ENCODE measurements around the gene PDCD1.

Gene PDCD1

DNA sequence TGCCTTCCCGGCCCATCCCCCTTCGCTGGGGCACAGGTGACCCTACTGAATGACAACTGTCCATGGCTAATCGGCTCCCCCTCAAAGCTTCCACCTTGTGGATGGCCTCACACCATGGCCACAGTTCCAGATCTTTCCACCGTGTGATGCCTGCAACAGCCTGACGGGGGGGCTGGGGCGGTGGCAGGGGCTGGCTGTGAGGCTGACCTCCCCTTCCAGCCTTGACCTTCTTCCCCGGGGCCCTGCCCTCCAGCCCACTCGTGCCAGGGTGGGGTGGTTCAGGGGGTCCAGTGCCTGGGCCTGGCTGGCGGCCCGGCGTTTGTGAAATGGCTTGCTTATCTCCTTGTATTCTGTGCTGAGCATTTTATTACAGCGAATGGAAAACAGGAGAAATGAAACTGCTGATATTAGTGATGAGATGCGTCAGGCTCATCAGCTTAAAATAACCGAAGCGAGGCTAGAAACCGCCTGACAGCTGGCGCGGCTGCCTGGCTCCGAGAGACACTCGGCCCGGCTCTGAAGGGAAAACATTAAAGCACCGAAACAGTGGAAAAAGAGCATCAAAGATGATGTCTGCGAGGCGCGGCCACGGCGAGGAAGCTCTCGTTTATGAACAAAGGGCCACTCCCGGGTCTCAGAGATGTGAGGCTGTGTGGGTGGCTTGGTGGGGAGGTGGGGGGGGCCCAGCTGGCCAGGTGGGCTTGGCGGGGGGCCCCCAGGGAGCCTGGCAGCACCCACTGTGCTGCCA lies 916 bp upstream of the PDCD1 start:
- peak; percentile 62 for DNase-seq
- Mint-ChIP-seq H3K4me3 (peak overlapping the region; percentile 25), H3K36me3 (peaks cover 4% of the 10 kb centered on the region), H3K27me3 (peaks cover 34% of the 10 kb centered on the region), H3K4me1 (peaks cover 47% of the 10 kb centered on the region), H3K9me3 (peaks cover 5% of the 10 kb centered on the region), H3K27ac (peak overlapping the region; percentile 81)
- CTCF ChIA-PET: interaction anchor here (0.9 to 1.6 kb wide), 5 partner anchors 9 to 158 kb away, joined by 3 to 9 read pairs (median 5); partner anchors contain the start of gene ING5

DNA sequence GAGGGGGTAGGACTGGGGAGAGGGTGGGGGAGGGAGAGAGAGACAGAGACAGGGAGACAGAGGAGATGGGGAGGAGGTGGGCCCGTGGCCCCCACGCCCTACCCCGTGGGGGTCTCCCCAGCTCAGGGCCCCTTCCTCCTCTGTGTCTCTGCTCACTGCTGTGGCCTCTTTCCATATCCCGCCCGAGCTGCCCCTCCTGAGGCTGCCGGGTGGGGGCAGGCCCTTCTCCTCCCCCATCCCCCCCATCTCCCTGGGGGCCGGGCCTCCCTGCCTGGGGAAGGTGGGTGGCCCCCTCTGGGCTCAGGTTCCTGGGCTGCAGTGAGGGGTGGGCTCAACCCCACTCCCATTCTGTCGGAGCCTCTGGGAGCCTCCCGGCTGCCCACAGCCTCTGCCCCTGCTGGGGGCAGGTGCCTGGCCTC lies 332 bp upstream of the PDCD1 start:
- peaks cover under 1% of the 10 kb centered on the region for H3K9me3 Mint-ChIP-seq

DNA sequence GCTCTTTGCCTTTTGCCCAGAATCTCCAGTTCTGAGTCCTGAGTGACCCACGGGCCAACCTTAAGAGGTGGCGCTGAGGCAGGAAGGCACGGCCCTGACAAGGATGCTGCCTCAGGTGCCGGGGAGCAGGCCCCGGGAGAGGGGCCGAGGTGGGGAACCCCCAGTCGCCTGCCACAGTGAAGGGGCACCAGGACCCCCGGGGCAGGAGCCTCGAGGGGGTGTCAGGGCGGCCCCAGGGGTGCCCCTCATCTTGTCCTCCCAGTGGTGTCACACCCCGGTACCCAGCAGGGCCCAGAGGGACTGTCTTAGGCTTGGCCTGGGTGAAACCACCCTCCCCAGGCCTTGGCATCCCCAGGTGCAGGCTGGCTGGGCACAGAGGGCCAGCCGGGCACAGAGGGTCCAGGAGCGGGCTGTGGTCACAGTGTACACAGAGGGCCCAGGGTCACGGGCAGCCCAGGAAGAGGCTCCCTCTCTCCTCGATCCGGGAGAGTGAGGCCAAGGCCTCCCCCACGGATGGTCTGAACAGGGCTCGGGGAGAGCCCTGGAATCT lies 1.0 kb downstream of the PDCD1 start:
- no peak for DNase-seq
- H3K27ac Mint-ChIP-seq: no peak overlapping the region
- H3K4me3 Mint-ChIP-seq: peak overlapping the region; percentile 28
- H3K36me3 Mint-ChIP-seq: no peaks in the 10 kb centered on the region
- CTCF ChIA-PET: no interaction called here
- no peaks in the 10 kb centered on the region for H3K9me3 Mint-ChIP-seq
- peaks cover 19% of the 10 kb centered on the region for H3K27me3 Mint-ChIP-seq
- peaks cover 28% of the 10 kb centered on the region for H3K4me1 Mint-ChIP-seq

More for the DNA sequence above, 332 bp upstream of the PDCD1 start:
- Mint-ChIP-seq H3K4me3 (no peak overlapping the region), H3K4me1 (peaks cover 42% of the 10 kb centered on the region), H3K27ac (no peak overlapping the region), H3K36me3 (peaks cover under 1% of the 10 kb centered on the region), H3K27me3 (peaks cover 29% of the 10 kb centered on the region)
- no peak for DNase-seq
- CTCF ChIA-PET: interaction anchor here (1.2 to 1.6 kb wide), 3 partner anchors 14 to 157 kb away, joined by 3 to 9 read pairs (median 5); partner anchors contain the start of gene ING5

DNA sequence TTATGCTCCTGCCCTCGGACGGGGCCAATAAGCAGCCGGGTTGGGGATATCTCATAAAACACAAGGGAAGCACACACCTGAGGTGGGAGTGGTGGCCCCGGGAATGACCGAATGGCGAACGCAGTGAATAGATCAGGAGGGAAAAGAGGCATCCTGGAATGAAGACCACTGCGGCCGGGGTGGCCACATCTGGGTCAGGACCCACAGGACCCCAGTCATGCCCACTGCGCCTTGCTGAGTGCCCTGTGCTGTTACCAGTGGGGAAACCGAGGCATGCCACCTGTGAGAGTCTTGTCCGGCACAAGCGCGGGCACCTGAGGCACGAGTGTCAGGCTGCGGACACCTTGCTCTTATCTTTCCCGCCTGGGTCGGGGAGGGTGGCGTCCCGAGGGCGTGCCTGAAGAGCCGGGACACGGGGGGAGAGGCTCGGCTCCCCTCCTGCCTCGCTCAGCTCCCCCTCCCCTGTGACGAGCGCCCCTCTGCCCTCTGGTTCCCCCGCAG lies 1.6 kb downstream of the PDCD1 start:
- DNase-seq: no peak
- CTCF ChIA-PET: no interaction called here
- no peak overlapping the region for H3K27ac Mint-ChIP-seq
- H3K9me3 Mint-ChIP-seq: no peaks in the 10 kb centered on the region
- no peak overlapping the region for H3K4me3 Mint-ChIP-seq
- peaks cover 14% of the 10 kb centered on the region for H3K27me3 Mint-ChIP-seq
- H3K36me3 Mint-ChIP-seq: no peaks in the 10 kb centered on the region
- H3K4me1 Mint-ChIP-seq: peaks cover 28% of the 10 kb centered on the region

DNA sequence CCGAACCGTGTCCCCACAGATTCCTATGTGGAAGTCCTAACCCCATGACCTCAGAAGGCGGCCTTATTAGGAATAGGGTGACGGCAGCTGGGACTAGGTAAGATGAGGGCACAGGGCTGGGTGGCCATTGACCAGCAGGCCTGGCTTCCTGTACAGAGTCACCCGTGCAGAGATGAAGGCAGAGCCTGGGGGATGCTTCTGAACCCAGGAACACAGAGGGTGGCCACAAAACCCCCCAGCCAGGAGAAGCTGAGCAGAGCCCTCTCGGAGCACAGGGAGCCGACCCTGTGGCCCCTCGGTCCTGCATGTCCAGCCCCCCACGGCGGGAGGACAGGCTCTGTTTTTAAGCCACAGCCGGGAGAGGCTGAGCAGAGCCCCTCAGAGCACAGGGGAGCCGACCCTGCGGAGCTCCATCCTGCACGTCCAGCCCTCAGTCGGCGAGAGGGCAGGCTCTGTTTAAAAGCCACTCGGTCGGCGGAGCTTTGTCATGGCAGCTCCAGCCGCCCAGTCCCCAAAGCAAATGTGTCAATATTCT lies 2.7 kb downstream of the PDCD1 start:
- H3K9me3 Mint-ChIP-seq: no peaks in the 10 kb centered on the region
- peaks cover 4% of the 10 kb centered on the region for H3K27me3 Mint-ChIP-seq
- no peak overlapping the region for H3K27ac Mint-ChIP-seq
- DNase-seq: no peak
- no peak overlapping the region for H3K4me3 Mint-ChIP-seq
- H3K4me1 Mint-ChIP-seq: peaks cover 21% of the 10 kb centered on the region
- no peaks in the 10 kb centered on the region for H3K36me3 Mint-ChIP-seq
- CTCF ChIA-PET: no interaction called here

DNA sequence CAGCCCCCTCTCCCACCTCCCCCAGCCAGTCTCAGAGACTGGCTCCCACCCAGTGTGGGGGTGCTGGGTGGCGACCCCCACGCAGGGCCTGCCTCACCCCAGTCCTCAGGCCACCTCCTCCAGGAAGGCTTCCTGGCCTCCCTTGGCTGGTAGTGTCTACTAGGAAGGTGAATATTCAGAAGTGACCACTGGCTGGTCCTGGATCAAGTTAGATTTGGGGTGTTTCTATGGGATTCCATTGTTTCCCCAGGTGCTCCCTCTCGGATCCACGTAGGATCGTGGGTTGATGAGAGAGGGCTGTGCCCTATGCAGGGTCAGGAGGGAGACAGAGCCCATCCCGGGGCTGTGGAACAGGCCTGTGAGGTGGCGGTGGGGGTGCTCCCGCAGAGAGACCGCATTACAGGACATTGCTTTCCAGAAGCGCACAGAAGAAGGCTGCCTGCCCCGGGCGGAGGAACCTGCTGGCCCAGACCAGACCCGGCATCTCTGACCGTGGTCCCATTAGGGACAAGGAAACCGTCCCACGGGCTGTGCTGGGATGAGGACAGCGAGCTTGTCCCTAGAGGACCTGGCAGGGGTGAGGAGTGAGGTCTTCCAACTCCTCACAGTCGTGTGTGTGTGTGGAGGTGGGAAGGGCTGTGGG lies 3.3 kb downstream of the PDCD1 start:
- Mint-ChIP-seq H3K36me3 (no peaks in the 10 kb centered on the region), H3K27me3 (peaks cover 3% of the 10 kb centered on the region), H3K4me1 (peaks cover 19% of the 10 kb centered on the region), H3K27ac (no peak overlapping the region), H3K4me3 (no peak overlapping the region), H3K9me3 (no peaks in the 10 kb centered on the region)
- CTCF ChIA-PET: no interaction called here
- DNase-seq: peak; percentile 17

DNA sequence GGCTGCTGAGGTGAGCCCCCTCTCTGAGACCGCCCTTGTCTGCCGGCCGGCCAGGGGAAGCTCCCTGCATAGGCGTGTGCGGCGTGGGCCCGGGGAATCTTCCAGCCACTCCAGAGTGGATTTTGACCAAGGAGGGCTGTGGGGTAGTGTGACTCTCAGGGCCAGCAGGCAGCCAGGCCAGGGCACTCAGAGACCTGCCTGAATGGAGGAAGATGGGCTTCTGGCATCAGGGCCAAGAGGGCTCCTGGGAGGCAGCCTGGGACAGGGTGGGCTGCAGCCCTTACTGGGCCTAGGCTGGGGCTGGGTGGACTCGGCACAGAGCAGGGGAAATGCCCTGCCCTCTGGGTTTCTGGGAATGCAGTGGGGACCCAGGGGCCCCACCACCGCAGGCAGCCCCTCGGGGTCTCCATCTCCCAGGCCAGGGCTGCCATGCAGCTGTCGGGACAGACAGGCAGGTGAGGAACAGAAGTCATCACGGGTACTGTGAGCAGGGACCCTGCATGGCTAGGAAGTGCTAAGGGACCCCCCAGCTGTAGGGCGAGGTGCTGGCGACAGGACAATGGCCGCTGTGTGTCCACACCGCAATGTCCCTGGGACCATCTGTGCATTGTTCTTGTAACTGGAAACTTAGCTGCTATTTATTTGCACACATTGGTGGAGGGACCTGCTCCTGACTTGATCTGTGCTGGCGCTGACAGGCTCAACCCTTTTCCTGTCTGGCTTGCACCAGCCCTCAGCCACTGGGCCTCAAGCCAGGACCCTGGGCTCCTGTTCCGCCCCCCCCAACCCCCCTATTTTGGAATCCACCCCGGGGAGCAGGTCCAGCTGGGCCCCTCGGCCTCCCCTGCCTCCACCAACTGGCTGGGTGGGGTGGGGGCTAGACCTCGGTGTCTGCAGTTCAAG lies 4.1 kb downstream of the PDCD1 start:
- CTCF ChIA-PET: no interaction called here
- H3K27me3 Mint-ChIP-seq: no peaks in the 10 kb centered on the region
- H3K9me3 Mint-ChIP-seq: no peaks in the 10 kb centered on the region
- peaks cover 11% of the 10 kb centered on the region for H3K4me1 Mint-ChIP-seq
- no peak overlapping the region for H3K4me3 Mint-ChIP-seq
- H3K27ac Mint-ChIP-seq: no peak overlapping the region
- H3K36me3 Mint-ChIP-seq: no peaks in the 10 kb centered on the region
- peak; percentile 17 for DNase-seq

DNA sequence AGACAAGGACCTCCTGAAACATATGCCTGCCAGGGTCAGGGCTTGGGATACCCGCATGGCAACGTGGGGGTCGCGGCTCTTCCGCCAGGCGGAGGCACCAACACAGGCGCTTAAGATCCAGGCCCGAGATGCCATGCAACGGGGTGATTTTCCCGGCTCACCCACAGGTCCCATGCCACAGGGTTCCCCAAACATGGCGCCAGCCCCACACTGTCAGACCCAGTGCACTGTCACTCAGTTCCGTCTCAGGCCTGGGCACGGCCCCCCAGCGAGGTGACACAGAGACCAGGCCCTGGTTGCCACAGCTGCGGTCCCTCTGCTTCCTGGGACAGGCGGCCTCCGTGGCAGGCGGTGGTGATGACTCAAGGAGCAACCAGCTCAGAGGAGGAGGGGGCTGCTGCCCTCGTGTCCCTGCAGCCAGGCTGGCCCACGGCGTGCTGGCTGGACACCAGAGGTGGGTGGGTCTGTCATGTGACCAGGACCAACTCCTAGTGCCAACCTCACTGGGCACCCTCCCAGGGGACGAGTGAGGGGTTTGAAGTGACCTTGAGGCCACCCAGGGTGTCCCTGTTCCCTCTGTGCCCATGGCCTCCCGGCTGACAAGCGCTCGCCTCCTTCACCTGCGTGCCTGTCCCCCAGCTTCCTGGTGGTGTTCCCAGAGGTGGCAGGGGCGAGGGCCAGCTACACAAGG lies 4.9 kb downstream of the PDCD1 start:
- Mint-ChIP-seq H3K27me3 (no peaks in the 10 kb centered on the region), H3K27ac (no peak overlapping the region)

DNA sequence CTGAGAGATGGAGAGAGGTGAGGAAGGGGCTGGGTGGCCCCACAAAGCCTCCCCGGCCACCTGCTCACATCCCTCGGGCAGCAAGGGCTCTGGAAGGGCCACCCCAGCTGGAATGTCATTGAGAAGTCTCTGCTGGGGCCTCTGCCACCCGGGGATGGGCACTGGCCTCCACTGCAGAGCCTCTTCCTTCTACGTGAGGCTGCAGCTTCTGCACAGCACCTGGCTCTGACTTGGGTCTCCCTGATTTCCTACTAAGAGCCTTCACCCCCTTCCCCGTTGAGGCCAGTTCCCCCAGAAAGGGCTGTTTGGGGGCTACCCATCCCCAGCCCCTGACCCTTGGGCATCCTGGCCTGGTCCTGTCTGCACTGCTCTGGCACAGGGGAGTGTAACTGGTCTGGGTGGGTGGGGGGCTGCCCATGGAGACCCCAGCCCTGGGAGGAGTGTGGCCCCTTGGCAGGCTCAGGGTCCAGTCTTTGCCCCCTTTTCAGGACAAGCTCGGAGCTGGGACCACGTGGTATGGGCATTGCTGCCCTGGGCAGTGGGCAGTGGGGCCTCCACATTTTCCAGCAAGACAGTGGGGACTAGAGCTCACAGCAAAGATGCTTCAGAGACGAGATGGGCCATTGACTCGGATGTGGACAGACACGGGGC lies 5.6 kb downstream of the PDCD1 start:
- Mint-ChIP-seq H3K27me3 (no peaks in the 10 kb centered on the region), H3K27ac (no peak overlapping the region), H3K36me3 (no peaks in the 10 kb centered on the region), H3K9me3 (no peaks in the 10 kb centered on the region), H3K4me3 (no peak overlapping the region), H3K4me1 (peaks cover 3% of the 10 kb centered on the region)
- no peak for DNase-seq
- CTCF ChIA-PET: no interaction called here

More for the DNA sequence above, 4.9 kb downstream of the PDCD1 start:
- peak; percentile 18 for DNase-seq
- peaks cover 7% of the 10 kb centered on the region for H3K4me1 Mint-ChIP-seq
- CTCF ChIA-PET: no interaction called here
- no peaks in the 10 kb centered on the region for H3K9me3 Mint-ChIP-seq
- H3K36me3 Mint-ChIP-seq: no peaks in the 10 kb centered on the region
- no peak overlapping the region for H3K4me3 Mint-ChIP-seq

DNA sequence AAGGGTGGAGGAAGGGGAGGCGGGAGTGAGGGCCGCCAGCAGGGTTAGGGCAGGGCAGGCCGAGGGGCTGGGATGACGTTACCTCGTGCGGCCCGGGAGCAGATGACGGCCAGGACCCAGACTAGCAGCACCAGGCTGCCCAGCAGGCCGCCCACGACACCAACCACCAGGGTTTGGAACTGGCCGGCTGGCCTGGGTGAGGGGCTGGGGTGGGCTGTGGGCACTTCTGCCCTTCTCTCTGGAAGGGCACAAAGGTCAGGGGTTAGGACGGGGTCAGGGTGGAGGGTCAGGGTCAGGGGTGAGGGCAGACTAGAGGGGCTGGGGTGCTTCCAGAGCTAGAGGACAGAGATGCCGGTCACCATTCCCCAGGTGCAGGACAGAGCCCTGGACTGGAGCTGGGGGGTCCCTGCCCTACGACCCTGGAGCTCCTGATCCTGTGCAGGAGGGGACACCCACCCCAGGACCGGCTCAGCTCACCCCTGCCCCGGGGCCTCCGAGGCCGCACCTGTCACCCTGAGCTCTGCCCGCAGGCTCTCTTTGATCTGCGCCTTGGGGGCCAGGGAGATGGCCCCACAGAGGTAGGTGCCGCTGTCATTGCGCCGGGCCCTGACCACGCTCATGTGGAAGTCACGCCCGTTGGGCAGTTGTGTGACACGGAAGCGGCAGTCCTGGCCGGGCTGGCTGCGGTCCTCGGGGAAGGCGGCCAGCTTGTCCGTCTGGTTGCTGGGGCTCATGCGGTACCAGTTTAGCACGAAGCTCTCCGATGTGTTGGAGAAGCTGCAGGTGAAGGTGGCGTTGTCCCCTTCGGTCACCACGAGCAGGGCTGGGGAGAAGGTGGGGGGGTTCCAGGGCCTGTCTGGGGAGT lies 6.3 kb downstream of the PDCD1 start:
- CTCF ChIA-PET: no interaction called here
- no peaks in the 10 kb centered on the region for H3K9me3 Mint-ChIP-seq

DNA sequence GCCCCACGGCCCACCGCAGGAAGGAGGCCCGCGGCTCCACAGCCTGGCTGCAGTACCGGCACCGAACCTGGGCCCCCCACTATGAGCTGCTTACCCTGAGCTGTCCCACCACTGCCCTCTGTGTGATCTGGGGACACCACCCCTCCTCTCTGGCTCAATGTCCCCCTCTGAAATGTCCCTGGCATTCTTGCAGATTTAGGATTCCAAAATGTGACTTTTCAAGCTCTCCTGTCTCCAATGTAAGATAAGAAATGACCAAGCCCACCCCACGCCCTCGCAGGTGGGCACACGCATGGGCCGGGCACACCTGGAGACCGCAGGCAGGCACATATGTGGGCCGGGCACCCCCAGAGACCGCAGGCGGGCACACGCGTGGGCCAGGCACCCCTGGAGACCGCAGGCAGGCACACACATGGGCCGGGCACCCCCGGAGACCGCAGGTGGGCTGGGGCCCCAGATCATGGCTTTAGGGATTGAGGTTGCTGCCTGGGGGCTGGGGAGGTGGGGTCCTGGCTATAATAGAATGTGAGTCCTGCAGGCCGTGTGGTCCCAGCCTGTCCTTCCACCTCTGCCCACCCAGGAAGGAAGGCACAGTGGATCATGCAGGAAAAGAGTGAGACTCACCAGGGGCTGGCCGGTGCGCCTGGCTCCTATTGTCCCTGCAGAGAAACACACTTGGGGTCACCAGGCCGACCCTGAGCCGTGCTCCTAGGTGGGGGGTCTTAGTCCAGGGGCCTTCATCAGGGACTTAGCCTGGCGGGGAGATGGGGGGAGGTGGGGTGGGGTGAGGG lies 7.2 kb downstream of the PDCD1 start:
- DNase-seq: peak; percentile 9
- Mint-ChIP-seq H3K27ac (no peak overlapping the region), H3K4me3 (no peak overlapping the region), H3K36me3 (no peaks in the 10 kb centered on the region), H3K4me1 (peaks cover 4% of the 10 kb centered on the region), H3K9me3 (no peaks in the 10 kb centered on the region), H3K27me3 (peaks cover 5% of the 10 kb centered on the region)
- CTCF ChIA-PET: no interaction called here

More for the DNA sequence above, 6.3 kb downstream of the PDCD1 start:
- no peaks in the 10 kb centered on the region for H3K27me3 Mint-ChIP-seq
- H3K27ac Mint-ChIP-seq: no peak overlapping the region
- DNase-seq: no peak
- H3K4me3 Mint-ChIP-seq: no peak overlapping the region
- no peaks in the 10 kb centered on the region for H3K4me1 Mint-ChIP-seq
- no peaks in the 10 kb centered on the region for H3K36me3 Mint-ChIP-seq

All from activated naive CD4-positive, alpha-beta T cell treated with anti-CD3 and anti-CD28 coated beads, Interleukin-2, amount 10 ng/mL, durations not matched to agents 7 days and 5 days (primary cell).